CD8-positive, alpha-beta memory T cell (primary cell): Measurements from ENCODE around the gene CCL8. TPM values are rescaled to one million over a fixed set of nuclear protein-coding genes. Genes with fewer than 3 reads are reported as not detected.

Source experiments
- CTCF ChIA-PET: fragments of 350-600 bp; sonication (Branson Sonifier 250); formaldehyde crosslinking; loops from one replicate; lab custom pipeline; 2021; ENCODE audit warnings: antibody characterized with exemption; lab: Charles Lee
- POLR2A ChIA-PET: fragments of 350-600 bp; sonication (Branson Sonifier 250); formaldehyde crosslinking; loops from one replicate; lab custom pipeline; 2021; ENCODE audit warnings: antibody characterized with exemption; lab: Charles Lee
- DNase-seq, 5 donors: peaks; one replicate each; pipeline versions ENCODE4 v3.0.0 to v3.0.0-alpha.2; 2020 to 2022; ENCODE audit warnings: mixed read lengths in 1 of 5
- H3K27ac ChIP-seq: one replicate; pipeline ENCODE4 v1.7.0; 2013; ENCODE audit warnings: low read depth, mild to moderate bottlenecking, low read length, moderate library complexity
- H3K27me3 ChIP-seq: 2 replicates; pipeline ENCODE4 v1.7.0; 2013; ENCODE audit warnings: low read length, mild to moderate bottlenecking; ENCODE audit not compliant: insufficient read depth, poor library complexity, severe bottlenecking
- H3K36me3 ChIP-seq: 2 replicates; pipeline ENCODE4 v1.7.0; 2013; ENCODE audit warnings: mild to moderate bottlenecking, low read length, moderate library complexity; ENCODE audit not compliant: insufficient read depth
- H3K4me1 ChIP-seq: 2 replicates; pipeline ENCODE4 v1.7.0; 2013; ENCODE audit warnings: mild to moderate bottlenecking, low read length, moderate library complexity; ENCODE audit not compliant: insufficient read depth
- H3K4me3 ChIP-seq: 2 replicates; pipeline ENCODE4 v1.7.0; 2013; ENCODE audit warnings: mild to moderate bottlenecking, low read length
- H3K9me3 ChIP-seq: 2 replicates; pipeline ENCODE4 v1.7.0; 2013; ENCODE audit warnings: mild to moderate bottlenecking, low read length
- H3K27ac Mint-ChIP-seq, 8 donors: one replicate each; pipeline ENCODE4 v1.8.0; 2020 to 2021; ENCODE audit warnings: mixed read lengths in 8 of 8, mild to moderate bottlenecking in 6 of 8, inconsistent platforms in 3 of 8, moderate library complexity in 3 of 8
- H3K27me3 Mint-ChIP-seq, 2 donors: one replicate each; pipeline ENCODE4 v1.8.0; 2020 to 2021; ENCODE audit warnings: mixed read lengths in 2 of 2, mild to moderate bottlenecking in 1 of 2, moderate library complexity in 1 of 2
- H3K36me3 Mint-ChIP-seq, 3 donors: one replicate each; pipeline ENCODE4 v1.8.0; 2020 to 2021; ENCODE audit warnings: mixed read lengths in 3 of 3, inconsistent platforms in 1 of 3, mild to moderate bottlenecking in 1 of 3
- H3K4me1 Mint-ChIP-seq, 3 donors: one replicate each; pipeline ENCODE4 v1.8.0; 2020 to 2021; ENCODE audit warnings: mixed read lengths in 3 of 3, inconsistent platforms in 1 of 3, mild to moderate bottlenecking in 1 of 3
- H3K4me3 Mint-ChIP-seq, 7 donors: one replicate each; pipeline ENCODE4 v1.8.0; 2020 to 2021; ENCODE audit warnings: mixed read lengths in 7 of 7, mild to moderate bottlenecking in 6 of 7, moderate library complexity in 4 of 7, inconsistent platforms in 2 of 7
- H3K9me3 Mint-ChIP-seq, 5 donors: one replicate each; pipeline ENCODE4 v1.8.0; 2020 to 2022; ENCODE audit warnings: mixed read lengths in 5 of 5, mild to moderate bottlenecking in 3 of 5, moderate library complexity in 2 of 5, inconsistent platforms in 1 of 5
- polyA plus RNA-seq: library from polyadenylated mRNA; unstranded; fragments of 300-500 nt; fragmentation: Illumina TruSeq; gene quantifications from one replicate; pipeline ENCODE4 v1.2.3, GENCODE V29; 2021
- total RNA-seq, 2 experiments: library from RNA; stranded (reverse); gene quantifications; one replicate each; pipeline ENCODE4 v1.2.3, GENCODE V29; 2021

CCL8 gene
- total and polyA plus RNA-seq, 3 experiments from 2014 or later: not detected

GRCh38 chr17:34305606-34306005 lies 13.6 kb upstream of the CCL8 start:
- ChIA-PET POLR2A (no interaction called here), CTCF (no interaction called here)
- H3K36me3 Mint-ChIP-seq: no peaks in the 10 kb centered on the region
- peaks cover 10 to 30% of the 10 kb centered on the region in 2 donors for H3K27me3 Mint-ChIP-seq
- Histone ChIP-seq H3K4me1 (no peaks in the 10 kb centered on the region), H3K27ac (no peak overlapping the region), H3K9me3 (no peaks in the 10 kb centered on the region), H3K36me3 (no peaks in the 10 kb centered on the region), H3K27me3 (peaks cover 3% of the 10 kb centered on the region), H3K4me3 (no peak overlapping the region)
- H3K9me3 Mint-ChIP-seq: peaks cover 0 to 2% (median 0%) of the 10 kb centered on the region in 5 donors
- no peaks in the 10 kb centered on the region for H3K4me1 Mint-ChIP-seq
- no peak overlapping the region for H3K4me3 Mint-ChIP-seq
- no peak overlapping the region for H3K27ac Mint-ChIP-seq
- no peak for DNase-seq

GRCh38 chr17:34306466-34306865 lies 12.8 kb upstream of the CCL8 start:
- Histone ChIP-seq H3K9me3 (no peaks in the 10 kb centered on the region), H3K27ac (no peak overlapping the region), H3K36me3 (no peaks in the 10 kb centered on the region), H3K4me3 (no peak overlapping the region), H3K4me1 (no peaks in the 10 kb centered on the region), H3K27me3 (peaks cover 3% of the 10 kb centered on the region)
- DNase-seq: no peak
- H3K9me3 Mint-ChIP-seq: no peaks in the 10 kb centered on the region
- H3K27ac Mint-ChIP-seq: no peak overlapping the region
- no peaks in the 10 kb centered on the region for H3K4me1 Mint-ChIP-seq
- no peaks in the 10 kb centered on the region for H3K36me3 Mint-ChIP-seq
- no peak overlapping the region for H3K4me3 Mint-ChIP-seq
- H3K27me3 Mint-ChIP-seq: peaks cover 8 to 32% of the 10 kb centered on the region in 2 donors
- CTCF ChIA-PET: no interaction called here
- POLR2A ChIA-PET: no interaction called here

GRCh38 chr17:34307110-34307509 lies 12.1 kb upstream of the CCL8 start:
- ChIA-PET CTCF (no interaction called here), POLR2A (no interaction called here)
- no peak for DNase-seq
- Mint-ChIP-seq H3K4me3 (no peak overlapping the region), H3K4me1 (no peaks in the 10 kb centered on the region), H3K27ac (no peak overlapping the region), H3K27me3 (peaks cover 8 to 31% of the 10 kb centered on the region in 2 donors), H3K36me3 (no peaks in the 10 kb centered on the region), H3K9me3 (no peaks in the 10 kb centered on the region)
- Histone ChIP-seq H3K27me3 (peaks cover 3% of the 10 kb centered on the region), H3K9me3 (no peaks in the 10 kb centered on the region), H3K27ac (no peak overlapping the region), H3K4me1 (no peaks in the 10 kb centered on the region), H3K4me3 (no peak overlapping the region), H3K36me3 (no peaks in the 10 kb centered on the region)

GRCh38 chr17:34308371-34308770 lies 10.9 kb upstream of the CCL8 start:
- CTCF ChIA-PET: no interaction called here
- H3K27ac ChIP-seq: no peak overlapping the region
- H3K9me3 Mint-ChIP-seq: peaks cover 0 to 1% (median 0%) of the 10 kb centered on the region in 5 donors
- DNase-seq: no peak
- H3K4me1 Mint-ChIP-seq: no peaks in the 10 kb centered on the region
- H3K4me3 ChIP-seq: no peak overlapping the region
- no peaks in the 10 kb centered on the region for H3K36me3 ChIP-seq
- no peaks in the 10 kb centered on the region for H3K36me3 Mint-ChIP-seq
- no peaks in the 10 kb centered on the region for H3K4me1 ChIP-seq
- H3K27me3 Mint-ChIP-seq: peaks cover 9 to 43% of the 10 kb centered on the region in 2 donors
- POLR2A ChIA-PET: no interaction called here
- no peak overlapping the region for H3K27ac Mint-ChIP-seq
- H3K9me3 ChIP-seq: no peaks in the 10 kb centered on the region
- peaks cover 3% of the 10 kb centered on the region for H3K27me3 ChIP-seq
- H3K4me3 Mint-ChIP-seq: no peak overlapping the region

GRCh38 chr17:34311291-34311690 lies 7.9 kb upstream of the CCL8 start:
- no peak overlapping the region for H3K4me3 Mint-ChIP-seq
- H3K27me3 Mint-ChIP-seq: peaks cover 6 to 57% of the 10 kb centered on the region in 2 donors
- no peak overlapping the region for H3K4me3 ChIP-seq
- no peak for DNase-seq
- ChIA-PET CTCF (no interaction called here), POLR2A (no interaction called here)
- H3K27me3 ChIP-seq: no peaks in the 10 kb centered on the region
- peaks cover 0 to 1% (median 0%) of the 10 kb centered on the region in 5 donors for H3K9me3 Mint-ChIP-seq
- H3K27ac ChIP-seq: no peak overlapping the region
- no peaks in the 10 kb centered on the region for H3K9me3 ChIP-seq
- H3K4me1 ChIP-seq: no peaks in the 10 kb centered on the region
- no peaks in the 10 kb centered on the region for H3K4me1 Mint-ChIP-seq
- H3K36me3 ChIP-seq: no peaks in the 10 kb centered on the region
- no peaks in the 10 kb centered on the region for H3K36me3 Mint-ChIP-seq
- no peak overlapping the region for H3K27ac Mint-ChIP-seq

GRCh38 chr17:34312080-34312479 lies 7.2 kb upstream of the CCL8 start:
- Histone ChIP-seq H3K4me1 (no peaks in the 10 kb centered on the region), H3K4me3 (no peak overlapping the region), H3K9me3 (no peaks in the 10 kb centered on the region), H3K36me3 (no peaks in the 10 kb centered on the region), H3K27me3 (no peaks in the 10 kb centered on the region), H3K27ac (no peak overlapping the region)
- H3K27me3 Mint-ChIP-seq: peaks cover 10 to 58% of the 10 kb centered on the region in 2 donors
- H3K4me3 Mint-ChIP-seq: no peak overlapping the region
- H3K27ac Mint-ChIP-seq: no peak overlapping the region
- H3K36me3 Mint-ChIP-seq: no peaks in the 10 kb centered on the region
- no peaks in the 10 kb centered on the region for H3K4me1 Mint-ChIP-seq
- H3K9me3 Mint-ChIP-seq: peaks cover 0 to 1% (median 0%) of the 10 kb centered on the region in 5 donors
- no peak for DNase-seq
- ChIA-PET CTCF (no interaction called here), POLR2A (no interaction called here)

- no peaks in the 10 kb centered on the region for H3K9me3 ChIP-seq
- Mint-ChIP-seq H3K27me3 (peaks cover 10 to 49% of the 10 kb centered on the region in 2 donors), H3K36me3 (no peaks in the 10 kb centered on the region), H3K9me3 (peaks cover 0 to 1% (median 0%) of the 10 kb centered on the region in 5 donors), H3K27ac (no peak overlapping the region), H3K4me3 (no peak overlapping the region), H3K4me1 (no peaks in the 10 kb centered on the region)
- ChIA-PET POLR2A (no interaction called here), CTCF (no interaction called here)
- DNase-seq: no peak
- no peak overlapping the region for H3K27ac ChIP-seq
- no peaks in the 10 kb centered on the region for H3K27me3 ChIP-seq
- no peaks in the 10 kb centered on the region for H3K36me3 ChIP-seq
- H3K4me1 ChIP-seq: no peaks in the 10 kb centered on the region
- no peak overlapping the region for H3K4me3 ChIP-seq
These were observed 6.1 kb upstream of the CCL8 start for GRCh38 chr17:34313164-34313563.

- POLR2A ChIA-PET: no interaction called here
- no peak for DNase-seq
- no peaks in the 10 kb centered on the region for H3K36me3 Mint-ChIP-seq
- Histone ChIP-seq H3K4me3 (no peak overlapping the region), H3K4me1 (no peaks in the 10 kb centered on the region), H3K9me3 (no peaks in the 10 kb centered on the region), H3K36me3 (no peaks in the 10 kb centered on the region), H3K27ac (no peak overlapping the region), H3K27me3 (no peaks in the 10 kb centered on the region)
- peaks cover 10 to 49% of the 10 kb centered on the region in 2 donors for H3K27me3 Mint-ChIP-seq
- H3K4me3 Mint-ChIP-seq: no peak overlapping the region
- H3K4me1 Mint-ChIP-seq: no peaks in the 10 kb centered on the region
- H3K27ac Mint-ChIP-seq: no peak overlapping the region
- H3K9me3 Mint-ChIP-seq: peaks cover 0 to 1% (median 0%) of the 10 kb centered on the region in 5 donors
- CTCF ChIA-PET: no interaction called here
These were observed 5.0 kb upstream of the CCL8 start for GRCh38 chr17:34314279-34314678.

- Histone ChIP-seq H3K27me3 (no peaks in the 10 kb centered on the region), H3K9me3 (no peaks in the 10 kb centered on the region), H3K36me3 (no peaks in the 10 kb centered on the region), H3K4me1 (no peaks in the 10 kb centered on the region), H3K27ac (no peak overlapping the region), H3K4me3 (no peak overlapping the region)
- Mint-ChIP-seq H3K9me3 (no peaks in the 10 kb centered on the region), H3K27me3 (peaks cover 7 to 23% of the 10 kb centered on the region in 2 donors), H3K36me3 (no peaks in the 10 kb centered on the region), H3K4me3 (no peak overlapping the region), H3K4me1 (no peaks in the 10 kb centered on the region), H3K27ac (no peak overlapping the region)
- DNase-seq: no peak
- POLR2A ChIA-PET: no interaction called here
- CTCF ChIA-PET: no interaction called here
These were observed 761 bp upstream of the CCL8 start for GRCh38 chr17:34318474-34318873.
